Breast epithelium (tissue), 3 donors: ENCODE measurements around the gene TIAM2.

Experiments used
- POLR2A ChIP-seq: fragments of 450-650 bp; IDR thresholded peaks from one replicate; pipeline ENCODE4 v1.6.1; 2016; ENCODE audit warnings: antibody characterized with exemption, mild to moderate bottlenecking, moderate library complexity
- TF ChIP-seq, protein P1 (sequence below), 3 donors: fragments of 450-650 bp; IDR thresholded peaks; one replicate each; pipeline ENCODE4 v1.5.1; 2016 to 2017; ENCODE audit warnings: antibody characterized with exemption in 3 of 3, mild to moderate bottlenecking in 3 of 3, moderate library complexity in 3 of 3

DNA sequence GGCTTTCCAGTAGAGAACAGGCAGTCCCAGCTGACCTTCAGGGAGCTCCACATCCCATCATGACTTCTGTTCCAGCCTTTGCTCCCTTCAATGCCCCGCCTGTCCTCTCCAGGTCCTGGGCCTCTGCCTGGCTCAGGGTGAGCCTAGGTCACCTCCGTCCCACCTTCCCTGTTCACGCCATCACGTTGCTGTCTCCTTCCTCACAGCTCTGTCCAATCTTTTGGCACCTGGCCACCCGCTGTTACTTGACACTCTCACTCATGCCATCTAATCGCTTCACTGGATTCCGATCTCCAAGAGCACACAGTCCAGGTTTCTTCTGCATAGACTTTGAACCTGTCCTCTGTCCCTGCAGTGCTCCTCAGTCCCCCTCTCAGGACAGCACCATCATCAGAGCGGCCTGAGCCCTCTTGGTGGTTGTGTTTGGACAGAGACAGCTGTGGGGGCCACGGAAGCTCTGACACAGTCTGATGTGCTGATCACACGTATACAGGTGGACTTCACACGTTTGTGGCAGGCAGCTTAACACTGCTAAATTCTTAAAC, 34.7 kb upstream of the TIAM2 start:
- TF ChIP-seq, protein P1, sequence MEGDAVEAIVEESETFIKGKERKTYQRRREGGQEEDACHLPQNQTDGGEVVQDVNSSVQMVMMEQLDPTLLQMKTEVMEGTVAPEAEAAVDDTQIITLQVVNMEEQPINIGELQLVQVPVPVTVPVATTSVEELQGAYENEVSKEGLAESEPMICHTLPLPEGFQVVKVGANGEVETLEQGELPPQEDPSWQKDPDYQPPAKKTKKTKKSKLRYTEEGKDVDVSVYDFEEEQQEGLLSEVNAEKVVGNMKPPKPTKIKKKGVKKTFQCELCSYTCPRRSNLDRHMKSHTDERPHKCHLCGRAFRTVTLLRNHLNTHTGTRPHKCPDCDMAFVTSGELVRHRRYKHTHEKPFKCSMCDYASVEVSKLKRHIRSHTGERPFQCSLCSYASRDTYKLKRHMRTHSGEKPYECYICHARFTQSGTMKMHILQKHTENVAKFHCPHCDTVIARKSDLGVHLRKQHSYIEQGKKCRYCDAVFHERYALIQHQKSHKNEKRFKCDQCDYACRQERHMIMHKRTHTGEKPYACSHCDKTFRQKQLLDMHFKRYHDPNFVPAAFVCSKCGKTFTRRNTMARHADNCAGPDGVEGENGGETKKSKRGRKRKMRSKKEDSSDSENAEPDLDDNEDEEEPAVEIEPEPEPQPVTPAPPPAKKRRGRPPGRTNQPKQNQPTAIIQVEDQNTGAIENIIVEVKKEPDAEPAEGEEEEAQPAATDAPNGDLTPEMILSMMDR (IDR thresholded peaks at IDR 0.05), result no peak
- TF ChIP-seq POLR2A, result no peak
